ENCODE results near the gene BCL2L13. TPM values are rescaled to one million over a fixed set of nuclear protein-coding genes. Genes with fewer than 3 reads are reported as not detected.

BCL2L13 gene
- 10 to 100 TPM; 31.2 to 36.4 (median 32.7) TPM for polyA plus RNA-seq (ENCODE audit: insufficient read depth in 1 of 5, insufficient read length in 5 of 5, low replicate concordance in 1 of 5)
- long read RNA-seq, donor 1, full-length matches to known transcripts = 10 of 16 reads
- long read RNA-seq, donor 1, partial matches to known transcripts = 6 of 16 reads
- long read RNA-seq, donor 1, other reads (novel, unspliced or antisense) = 0 of 16 reads
- long read RNA-seq, donor 2, full-length matches to known transcripts = 7 of 7 reads
- long read RNA-seq, donor 2, partial matches to known transcripts = 0 of 7 reads
- long read RNA-seq, donor 2, other reads (novel, unspliced or antisense) = 0 of 7 reads
- long read RNA-seq, donor 3, full-length matches to known transcripts = 3 of 3 reads
- long read RNA-seq, donor 3, partial matches to known transcripts = 0 of 3 reads
- long read RNA-seq, donor 3, other reads (novel, unspliced or antisense) = 0 of 3 reads
- long read RNA-seq, donor 4, full-length matches to known transcripts = 3 of 3 reads
- long read RNA-seq, donor 4, partial matches to known transcripts = 0 of 3 reads
- long read RNA-seq, donor 4, other reads (novel, unspliced or antisense) = 0 of 3 reads
- long read RNA-seq, donor 5, full-length matches to known transcripts = 6 of 40 reads
- long read RNA-seq, donor 5, partial matches to known transcripts = 14 of 40 reads
- long read RNA-seq, donor 5, other reads (novel, unspliced or antisense) = 20 of 40 reads
- long read RNA-seq, donor 6, full-length matches to known transcripts = 10 of 55 reads
- long read RNA-seq, donor 6, partial matches to known transcripts = 45 of 55 reads
- long read RNA-seq, donor 6, other reads (novel, unspliced or antisense) = 0 of 55 reads
- long read RNA-seq, donor 7, full-length matches to known transcripts = 8 of 8 reads
- long read RNA-seq, donor 7, partial matches to known transcripts = 0 of 8 reads
- long read RNA-seq, donor 7, other reads (novel, unspliced or antisense) = 0 of 8 reads
- long read RNA-seq, donor 8, full-length matches to known transcripts = 4 of 4 reads
- long read RNA-seq, donor 8, partial matches to known transcripts = 0 of 4 reads
- long read RNA-seq, donor 8, other reads (novel, unspliced or antisense) = 0 of 4 reads

DNA sequence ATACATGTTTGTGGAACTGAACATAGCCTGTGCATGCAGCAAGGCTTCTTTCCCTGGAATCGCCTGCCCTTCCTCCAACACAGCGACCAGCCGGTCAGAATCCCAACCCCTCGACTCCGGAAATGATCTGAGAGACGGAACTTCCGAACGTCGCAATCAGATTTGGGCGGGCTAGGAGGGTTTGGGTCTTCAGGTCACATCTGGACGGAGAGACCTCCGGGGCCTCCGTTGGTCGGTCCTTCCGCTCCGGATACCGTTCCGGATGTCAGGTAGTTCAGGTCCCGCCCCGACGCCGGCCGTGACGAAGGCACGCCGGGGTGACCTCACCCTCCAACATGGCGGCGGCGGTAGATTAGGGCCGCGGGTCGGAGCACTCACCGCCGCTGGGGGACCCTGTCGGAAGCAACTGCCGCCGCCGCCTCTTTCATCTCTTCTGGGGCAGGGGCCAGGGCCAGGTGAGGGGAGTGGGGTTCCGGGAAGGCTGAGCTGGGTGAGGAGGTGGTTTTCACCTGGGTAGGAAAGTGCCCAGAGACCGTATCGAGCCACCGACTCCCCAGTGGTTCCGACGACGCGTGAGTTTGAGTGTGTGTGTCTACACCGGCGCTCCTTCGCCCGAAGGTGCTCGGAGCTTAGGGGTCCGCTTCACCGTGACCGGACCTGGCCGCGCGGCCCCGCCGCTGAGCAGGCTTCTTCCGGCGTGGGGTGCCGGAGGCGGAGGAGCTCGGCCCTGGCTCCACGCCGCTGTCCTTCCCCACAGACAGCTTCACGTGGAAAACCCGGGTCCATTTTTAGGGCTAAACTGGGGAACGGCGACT is at the start of gene BCL2L13:
BCL2L13 (plus strand) TSS at position 326 of the 815 bp plus-strand sequence. CDS start 16,955 bp downstream, outside the sequence.
- peak; percentile 93 to 94 for DNase-seq

GRCh38 chr22:17589810-17590375 is 48.7 kb upstream of the BCL2L13 start:
- no peak for DNase-seq

- no peak for DNase-seq
Measured at GRCh38 chr22:17590586-17590985, 48.0 kb upstream of the BCL2L13 start.

GRCh38 chr22:17592201-17592600 is 46.4 kb upstream of the BCL2L13 start:
- DNase-seq = no peak

DNA sequence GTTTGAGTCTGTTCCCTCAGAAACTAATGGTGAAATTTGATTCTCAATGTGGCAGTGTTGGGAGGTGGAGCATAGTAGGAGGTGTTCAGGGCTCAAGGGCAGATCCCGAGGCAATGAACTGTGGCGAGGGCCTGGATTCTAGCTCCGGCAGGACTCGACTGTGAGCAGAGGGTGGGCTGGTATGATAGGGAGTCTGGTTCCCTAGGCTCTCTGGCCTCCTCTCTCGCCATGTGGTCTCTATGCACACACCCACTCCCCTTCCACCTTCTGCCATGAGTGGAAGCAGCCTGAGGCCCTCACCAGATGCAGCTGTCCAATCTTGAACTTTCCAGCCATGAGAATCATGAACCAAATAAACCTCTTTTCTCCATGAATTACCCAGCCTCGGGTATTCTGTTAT is 42.3 kb upstream of the BCL2L13 start:
- no peak for DNase-seq

GRCh38 chr22:17597217-17597616 is 41.3 kb upstream of the BCL2L13 start:
- DNase-seq = no peak

DNA sequence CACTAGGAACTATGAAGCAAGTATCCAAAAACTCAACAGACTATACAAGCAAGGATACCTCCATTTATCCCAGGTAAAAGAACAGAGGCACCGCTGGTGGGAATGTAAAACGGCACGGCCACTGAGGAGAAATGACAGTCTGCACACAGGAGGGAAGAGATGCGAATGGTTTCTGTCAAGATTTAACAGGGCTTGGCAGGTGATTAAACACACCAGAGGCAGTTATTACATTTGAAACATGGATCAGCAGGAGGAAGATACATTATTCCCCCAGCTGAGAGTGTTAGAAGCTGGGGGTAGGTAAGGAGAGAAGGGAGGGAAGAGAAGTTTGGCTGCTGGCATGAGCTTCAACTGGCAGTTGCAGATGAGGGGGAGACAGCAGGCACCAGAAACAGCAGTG is 40.2 kb upstream of the BCL2L13 start:
- no peak for DNase-seq

DNA sequence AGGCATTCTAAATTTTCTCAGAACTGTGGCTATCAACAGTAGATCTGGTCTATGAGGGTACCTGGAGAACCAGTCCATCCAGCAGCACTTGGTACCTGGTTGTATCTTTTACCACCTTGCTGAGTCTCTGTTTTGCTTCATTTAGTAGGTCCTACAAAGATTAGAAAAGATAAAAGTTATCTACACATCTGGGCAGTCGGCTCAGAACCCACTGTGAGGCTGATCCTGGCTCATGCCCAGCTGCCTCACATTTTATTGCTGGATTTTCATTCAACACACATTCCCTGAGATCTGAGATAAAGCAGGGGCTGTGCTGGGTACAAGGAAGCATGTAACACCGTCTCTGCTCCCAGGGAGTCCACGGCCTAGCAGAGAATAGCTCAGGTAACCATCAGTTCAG is 37.5 kb upstream of the BCL2L13 start:
- no peak for DNase-seq

- DNase-seq = no peak
Measured at GRCh38 chr22:17603668-17604067, 34.9 kb upstream of the BCL2L13 start.

- DNase-seq = peak; percentile 54 to 62
Measured at GRCh38 chr22:17606496-17606895, 32.1 kb upstream of the BCL2L13 start.

GRCh38 chr22:17607891-17608521 is 30.6 kb upstream of the BCL2L13 start:
- no peak for DNase-seq

DNA sequence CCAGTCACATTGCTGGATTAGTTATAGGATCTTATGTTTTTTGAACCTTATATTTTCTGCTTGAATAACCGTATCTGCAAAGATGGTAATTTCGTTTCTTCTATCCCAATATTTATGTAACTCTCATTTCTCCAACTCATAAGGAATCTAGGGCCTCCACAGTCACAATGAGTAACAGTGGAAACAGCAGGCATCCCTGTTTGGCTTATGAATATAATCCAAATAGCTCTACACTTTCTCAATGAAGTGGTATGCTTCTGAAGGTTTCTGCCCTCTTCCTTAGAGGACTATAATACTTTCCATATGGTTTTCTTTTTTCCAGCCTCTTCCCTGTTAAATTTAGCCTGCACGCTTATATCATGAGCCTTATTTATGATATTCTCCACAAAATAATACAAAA is 26.5 kb upstream of the BCL2L13 start:
- no peak for DNase-seq

- no peak for DNase-seq
Measured at GRCh38 chr22:17613280-17613679, 25.3 kb upstream of the BCL2L13 start.

DNA sequence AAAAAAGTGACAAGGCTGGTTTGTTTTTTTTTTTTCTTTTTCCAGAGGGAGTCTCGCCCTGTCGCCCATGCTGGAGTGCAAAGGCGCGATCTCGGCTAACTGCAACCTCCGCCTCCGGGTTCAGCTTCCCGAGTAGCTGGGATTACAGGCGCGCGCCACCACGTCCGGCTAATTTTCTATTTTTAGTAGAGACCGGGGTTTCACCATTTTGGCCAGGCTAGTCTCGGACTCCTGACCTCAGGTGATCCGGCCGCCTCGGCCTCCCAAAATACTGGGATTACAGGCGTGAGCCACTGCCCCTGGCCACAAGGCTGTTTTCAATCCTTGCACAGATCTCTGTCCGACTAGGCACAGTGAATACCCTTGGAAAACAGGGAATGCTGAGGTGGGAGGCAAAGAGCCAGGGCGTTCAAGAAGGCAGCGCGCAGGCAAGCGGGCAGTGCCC is 10.6 kb upstream of the BCL2L13 start:
- no peak for DNase-seq

DNA sequence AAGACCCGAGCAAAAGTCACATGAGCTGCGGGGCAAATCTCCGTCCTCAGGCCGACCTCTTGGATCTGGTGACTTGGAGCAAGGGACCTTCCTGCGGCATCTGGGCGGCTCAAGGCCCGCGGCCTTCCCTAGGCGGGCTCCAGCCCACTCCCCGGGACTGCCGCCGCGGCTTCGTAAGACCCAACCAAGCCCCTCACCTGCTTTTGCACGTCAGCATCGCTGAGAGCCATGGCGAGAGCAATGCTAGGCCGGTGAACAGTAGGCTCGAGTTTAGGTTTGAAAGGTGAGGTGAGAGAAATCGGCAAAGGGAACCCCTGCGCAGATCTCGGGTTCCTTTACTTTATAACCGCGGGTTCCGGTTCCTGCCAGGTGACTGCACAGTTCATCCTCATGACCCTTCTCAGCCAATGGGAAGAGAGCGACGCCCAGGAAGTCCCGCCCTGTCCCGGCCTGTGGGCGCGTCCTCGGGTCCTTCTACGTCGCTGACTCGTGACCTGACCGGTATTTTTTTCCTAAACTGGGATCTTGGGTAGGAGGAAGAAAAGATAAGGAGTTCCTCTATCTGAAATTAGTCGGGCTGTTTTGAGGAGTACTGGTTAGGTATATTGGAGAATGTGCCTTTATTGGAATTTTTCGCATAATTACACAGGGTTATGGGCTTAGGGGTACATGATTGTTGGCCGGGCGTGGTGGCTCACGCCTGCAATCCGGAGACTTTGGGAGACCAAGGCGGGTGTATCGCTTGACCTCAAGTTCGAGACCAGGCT is 10.0 kb upstream of the BCL2L13 start, which contains the start of gene ATP6V1E1:
ATP6V1E1 (minus strand) TSS at position 344 of the 767 bp plus-strand sequence; CDS start at position 230, 114 bp downstream.
- peak; percentile 93 to 96 for DNase-seq

- no peak for DNase-seq
Measured at GRCh38 chr22:17629173-17629489, 9.4 kb upstream of the BCL2L13 start.

DNA sequence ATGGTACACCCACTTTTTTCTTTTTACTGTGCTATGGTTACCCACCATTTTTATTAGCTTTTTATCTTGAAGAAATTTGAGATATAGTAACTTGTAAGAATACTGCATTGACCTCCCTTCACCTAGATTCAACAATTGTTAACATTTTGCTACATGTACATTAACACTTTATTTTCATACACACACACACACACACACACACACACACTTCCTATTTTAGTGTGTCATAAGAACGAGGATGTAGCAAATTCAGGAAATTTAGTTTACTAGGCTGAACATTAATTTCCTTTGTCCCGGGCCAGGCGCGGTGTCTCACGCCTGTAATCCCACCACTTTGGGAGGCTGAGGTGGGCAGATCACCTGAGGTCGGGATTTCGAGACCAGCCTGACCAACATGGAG is 8.9 kb upstream of the BCL2L13 start:
- DNase-seq = no peak

- DNase-seq = no peak
Measured at GRCh38 chr22:17631076-17631565, 7.4 kb upstream of the BCL2L13 start.

GRCh38 chr22:17633217-17633997 is 5.2 kb upstream of the BCL2L13 start:
- DNase-seq = no peak
